AG08396 (cell line): ENCODE data around the gene CLEC1B.
"Not testable (repeated sequence)": the region's sequence is repeated elsewhere in the genome, so short reads cannot be mapped to it uniquely, and the experiment has no call there.

ENCODE experiments used
- DNase-seq: peaks from one replicate; pipeline ENCODE4 v3.0.0; 2012; ENCODE audit warnings: low spot score, mixed read lengths

The CLEC1B gene

DNA sequence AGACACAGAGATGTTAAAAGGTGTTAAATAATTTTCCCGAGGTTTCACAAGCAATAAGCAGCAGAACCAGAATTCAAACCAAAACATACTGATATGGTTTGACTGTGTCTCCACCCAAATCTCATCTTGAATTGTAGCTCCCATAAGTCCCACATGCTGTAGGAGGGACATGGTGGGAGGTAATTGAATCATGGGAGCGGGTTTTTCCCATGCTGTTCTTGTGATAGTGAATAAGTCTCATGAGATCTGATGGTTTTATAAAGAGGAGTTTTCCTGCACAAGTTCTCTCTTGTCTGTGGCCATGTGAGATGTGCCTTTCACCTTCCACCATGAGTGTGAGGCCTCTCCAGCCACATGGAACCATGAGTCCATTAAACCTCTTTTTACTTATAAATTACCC is 24.2 kb downstream of the CLEC1B start:
- DNase-seq = not testable (repeated sequence)

DNA sequence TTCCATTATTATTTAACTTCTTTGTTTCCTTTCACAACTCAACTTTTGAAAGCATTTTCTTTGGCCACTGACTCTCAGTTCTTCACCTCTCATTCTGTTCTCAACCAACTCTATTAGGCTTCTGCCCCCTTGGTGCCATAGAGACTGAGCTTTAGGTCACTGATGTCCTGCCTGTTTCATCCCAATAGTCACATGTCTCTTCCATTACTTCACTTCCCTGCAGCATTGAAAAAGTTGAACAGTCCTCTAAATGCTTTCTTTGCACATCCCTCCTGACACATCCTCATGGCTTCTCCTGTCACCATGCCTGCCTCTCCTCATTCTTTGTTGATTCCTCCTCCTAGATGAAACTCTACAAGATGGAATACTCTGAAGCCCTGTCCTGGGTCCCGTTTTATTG is 25.0 kb downstream of the CLEC1B start:
- DNase-seq = no peak

DNA sequence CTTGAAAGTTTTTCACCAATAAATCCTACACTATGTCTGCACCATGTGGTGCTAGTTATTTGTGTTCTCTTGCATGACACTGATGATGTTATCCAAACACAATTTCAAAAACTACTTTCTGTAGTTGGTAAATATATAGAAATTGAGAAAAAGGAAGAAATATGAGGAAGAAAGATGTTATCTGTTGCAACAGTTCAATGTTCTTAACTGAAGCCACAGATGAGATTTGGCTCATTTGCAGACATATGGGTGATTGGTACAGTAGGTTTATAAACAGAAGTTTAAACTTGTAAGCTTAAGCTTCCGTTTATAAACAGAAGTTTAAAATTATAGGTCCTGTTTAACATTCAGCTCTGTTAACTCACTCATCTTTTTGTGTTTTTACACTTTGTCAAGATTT is 27.7 kb downstream of the CLEC1B start, which contains the start of gene CLEC12A:
TSS of gene CLEC12A (plus strand) at position 229 of the 400 bp plus-strand sequence. CDS start 188 bp downstream, outside the sequence.
- no peak for DNase-seq

GRCh38 chr12:9969673-9970072 is 29.2 kb downstream of the CLEC1B start:
- no peak for DNase-seq

DNA sequence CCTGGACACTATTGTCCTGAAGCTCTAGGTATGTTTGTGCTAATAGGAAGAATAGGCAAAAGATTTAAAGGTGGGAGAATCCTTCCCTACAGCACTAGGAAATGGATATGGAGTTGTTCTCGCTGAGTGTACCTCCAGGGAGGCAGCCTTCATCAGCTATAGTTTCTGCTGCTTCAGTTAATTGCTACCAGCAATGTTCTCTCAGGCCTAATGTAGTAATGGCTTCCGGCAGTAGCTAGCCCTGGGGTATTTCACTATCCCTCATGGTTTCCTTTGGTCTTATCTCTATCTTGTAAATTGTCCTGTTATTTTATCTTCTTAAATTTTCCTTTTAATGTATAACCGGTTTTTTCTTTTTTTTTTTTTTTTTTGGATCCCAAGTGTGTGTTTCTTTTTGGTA is 37.0 kb downstream of the CLEC1B start:
- no peak for DNase-seq

DNA sequence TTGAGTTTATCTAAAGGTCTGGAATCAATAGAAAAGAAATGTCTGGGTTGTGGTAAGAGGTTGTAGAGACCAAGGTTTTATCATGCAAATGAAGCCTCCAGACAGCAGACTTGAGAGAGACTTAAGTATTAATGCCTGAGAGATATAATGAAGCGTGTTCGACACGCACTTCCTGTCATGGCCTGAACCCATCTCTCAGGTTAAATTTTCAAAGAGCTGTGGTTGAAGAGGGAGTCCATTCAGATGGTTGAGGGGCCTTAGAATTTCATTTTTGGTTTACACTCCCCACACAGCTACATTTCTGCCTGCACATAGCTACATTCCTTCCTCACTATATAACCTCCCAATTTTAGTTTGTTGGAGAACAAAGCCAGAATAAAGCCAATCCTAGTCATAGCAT is 37.8 kb downstream of the CLEC1B start:
- no peak for DNase-seq

DNA sequence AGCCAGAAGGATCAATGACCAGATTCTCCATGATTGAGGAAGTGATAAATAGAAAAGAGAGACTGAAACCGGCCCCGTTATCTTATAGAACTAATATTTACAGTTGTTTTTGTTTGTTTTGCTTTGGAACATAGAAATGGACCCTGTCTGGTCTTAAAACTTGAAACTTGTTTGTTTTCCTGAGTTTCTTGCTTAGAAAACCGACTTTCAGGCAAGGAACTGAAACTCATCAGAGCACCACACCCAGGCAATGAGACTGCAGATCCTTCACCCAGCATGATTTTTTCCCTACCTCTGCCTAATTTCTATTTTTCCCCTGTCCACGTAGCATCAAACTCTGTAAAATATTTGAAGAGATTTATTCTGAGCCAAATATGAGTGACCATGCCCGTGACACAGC is 38.3 kb downstream of the CLEC1B start:
- DNase-seq = no peak

DNA sequence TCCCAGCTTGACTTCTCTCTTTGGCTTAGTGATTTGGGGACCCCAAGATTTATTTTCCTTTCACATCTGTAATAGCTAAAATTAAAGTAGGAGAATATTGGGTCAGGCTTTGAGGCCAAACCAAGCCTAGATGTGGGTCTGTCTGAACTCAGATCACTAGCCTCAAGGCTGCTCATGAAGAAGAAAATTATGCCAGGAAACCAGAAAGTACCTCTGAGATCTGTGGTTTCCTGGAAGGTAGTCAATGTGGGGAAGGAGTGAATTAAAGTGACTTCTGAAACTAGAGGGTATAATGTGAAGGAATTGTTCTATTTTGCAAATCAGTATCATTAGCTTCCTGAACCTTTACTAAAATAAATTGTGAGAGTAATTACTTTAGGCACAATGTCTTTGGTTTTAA is 41.1 kb downstream of the CLEC1B start:
- DNase-seq = no peak

- DNase-seq = not testable (repeated sequence)
These were observed 45.8 kb downstream of the CLEC1B start for GRCh38 chr12:9952954-9953729.

DNA sequence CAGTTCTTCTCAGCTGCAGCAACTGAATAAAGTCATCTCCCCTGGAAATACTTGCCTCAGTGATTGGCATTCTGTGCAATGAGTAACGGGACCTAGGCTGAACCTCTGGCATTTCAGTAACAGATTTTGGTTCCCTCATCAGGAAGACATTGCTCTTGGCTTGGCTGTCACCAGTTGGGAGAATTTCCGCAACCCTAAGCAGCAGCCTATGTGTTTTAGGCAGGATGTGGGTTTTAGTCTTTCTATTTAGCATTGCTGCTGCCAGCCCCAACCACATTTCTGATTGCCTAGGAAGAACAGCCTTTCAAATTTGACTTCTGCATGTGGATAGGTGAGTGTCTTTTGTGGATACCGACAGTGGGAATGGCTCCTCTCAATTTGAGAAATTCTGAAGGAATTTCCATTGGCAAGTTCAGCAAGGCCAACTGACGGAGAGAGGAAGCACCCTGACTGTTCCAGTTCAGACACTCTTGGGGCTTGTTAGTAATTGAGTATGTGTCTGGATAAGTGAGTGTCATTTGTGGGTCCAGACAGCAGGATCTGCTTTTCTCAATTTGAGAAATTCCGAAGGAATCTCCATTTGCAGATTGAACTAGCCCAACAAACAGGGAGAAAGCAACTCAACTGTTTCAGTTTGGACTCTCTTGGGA is 47.8 kb downstream of the CLEC1B start:
- no peak for DNase-seq

- no peak for DNase-seq
These were observed 50.2 kb downstream of the CLEC1B start for GRCh38 chr12:9948606-9949296.

GRCh38 chr12:9947674-9948073 is 51.2 kb downstream of the CLEC1B start:
- DNase-seq = no peak

DNA sequence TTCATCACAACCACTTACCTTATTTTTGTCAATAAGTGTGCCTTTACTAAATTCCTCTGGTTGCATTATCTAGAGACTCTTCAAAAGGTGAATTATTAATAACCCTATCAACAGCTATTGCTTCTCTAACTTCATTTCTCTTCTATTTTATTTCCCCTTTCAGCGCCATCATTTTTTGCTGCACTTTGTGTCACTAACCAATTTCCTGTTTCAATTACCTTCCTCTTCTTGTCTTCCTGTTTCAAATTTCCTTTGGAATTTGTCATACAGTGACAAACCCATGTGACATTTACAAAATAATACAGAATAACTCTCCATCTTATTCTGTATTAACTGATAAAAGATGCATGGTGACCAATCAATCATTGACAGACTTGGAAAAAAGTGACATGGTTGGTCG is 54.5 kb downstream of the CLEC1B start:
- DNase-seq = no peak

DNA sequence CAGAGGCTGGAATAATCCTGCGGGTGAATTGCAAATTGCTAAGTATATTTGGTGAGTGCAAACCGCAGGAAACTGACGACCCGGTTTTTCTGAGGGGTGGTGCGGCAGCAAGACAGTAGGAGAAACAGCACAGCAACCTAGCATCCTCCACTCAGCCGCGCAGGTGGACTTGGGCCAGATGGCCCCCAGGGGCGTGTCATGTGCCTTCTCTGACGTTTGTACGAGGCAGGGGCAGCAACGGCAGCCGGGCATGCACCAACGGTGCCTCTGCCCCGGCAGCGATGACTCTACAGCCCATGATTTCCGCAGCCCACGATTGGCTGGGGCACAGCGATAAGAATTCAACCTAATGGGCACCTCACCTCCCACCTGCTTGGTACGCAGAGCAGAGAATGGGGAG is 55.7 kb downstream of the CLEC1B start:
- DNase-seq = no peak
